Measurements from ENCODE around the gene CD93.

CD93 gene

DNA sequence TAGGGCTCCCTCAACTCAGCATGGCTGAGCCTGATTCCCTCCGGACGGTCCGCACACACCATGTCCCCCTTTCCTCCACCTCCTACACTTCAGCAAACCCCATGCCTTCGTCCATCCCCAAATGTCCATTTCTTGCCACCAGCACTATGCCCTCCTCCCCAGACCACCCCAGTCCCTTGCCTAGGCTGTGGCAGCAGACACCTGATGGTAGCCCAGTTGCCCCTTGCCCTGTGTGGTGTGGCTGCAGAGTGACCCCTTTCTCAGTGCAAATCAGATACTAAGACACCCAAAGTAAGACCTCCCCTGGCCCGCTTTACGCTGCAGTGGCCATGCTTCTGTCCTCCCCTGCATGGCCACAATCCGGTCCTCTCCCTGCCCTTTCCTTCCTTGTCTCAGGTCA is 34.1 kb upstream of the CD93 start:
- no peak for DNase-seq (ENCODE audit: low spot score)

DNA sequence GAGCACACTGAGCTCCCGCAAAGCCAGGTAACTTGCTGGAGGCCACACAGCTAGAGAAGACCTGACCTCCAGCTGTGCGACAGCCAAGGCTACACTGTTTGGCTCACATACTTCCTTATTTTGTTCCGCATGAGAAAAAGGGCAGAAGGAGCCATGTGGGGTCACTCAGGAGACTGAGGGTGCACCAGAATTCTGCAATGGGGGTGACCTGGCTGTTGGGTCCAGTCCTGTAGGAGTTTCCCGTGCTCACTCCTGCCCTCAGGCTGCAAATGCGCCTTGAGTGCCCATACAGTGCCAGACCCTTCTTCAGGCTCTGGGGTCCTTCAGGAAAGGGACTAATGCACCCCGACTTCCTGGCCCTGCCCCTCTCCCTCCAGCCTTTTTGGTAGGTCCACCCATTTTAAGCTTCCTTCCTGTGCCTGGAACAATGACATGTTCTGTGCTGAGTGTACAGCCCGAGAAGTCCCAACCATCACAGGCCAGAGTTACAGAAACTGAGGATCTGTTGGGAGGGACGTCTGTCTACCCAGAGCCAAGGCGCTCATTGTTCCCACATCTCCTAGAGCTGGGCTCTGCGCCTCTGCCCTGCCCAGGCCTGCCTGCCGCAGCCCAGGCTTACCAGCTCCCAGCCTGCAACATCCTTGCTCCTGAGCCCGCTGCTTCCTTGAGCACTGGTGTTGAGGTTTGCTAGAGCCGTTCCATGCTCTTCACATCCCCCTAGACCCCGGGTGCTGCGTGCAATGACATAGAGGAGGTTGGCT is 33.5 kb upstream of the CD93 start:
- DNase-seq (ENCODE audit: low spot score) = no peak

DNA sequence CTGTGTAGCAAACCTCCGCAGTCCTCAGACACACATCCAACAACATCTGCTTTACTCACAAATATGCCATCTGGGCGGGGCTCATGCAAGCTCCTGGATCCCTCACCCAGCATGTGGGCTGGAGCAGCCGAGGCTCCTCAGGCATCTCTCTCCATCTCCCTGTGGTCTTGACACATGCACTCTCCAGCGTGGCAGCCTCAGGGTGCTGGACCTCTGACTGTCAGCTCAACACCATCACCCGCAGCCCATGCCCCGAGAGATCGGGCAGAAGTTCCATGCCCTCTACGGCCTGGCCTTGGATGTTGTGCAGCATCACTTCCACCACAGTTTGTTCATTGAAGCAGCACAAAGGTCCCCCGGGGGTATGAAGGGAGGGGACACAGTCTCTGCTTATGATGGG is 32.6 kb upstream of the CD93 start:
- DNase-seq (ENCODE audit: low spot score) = no peak

DNA sequence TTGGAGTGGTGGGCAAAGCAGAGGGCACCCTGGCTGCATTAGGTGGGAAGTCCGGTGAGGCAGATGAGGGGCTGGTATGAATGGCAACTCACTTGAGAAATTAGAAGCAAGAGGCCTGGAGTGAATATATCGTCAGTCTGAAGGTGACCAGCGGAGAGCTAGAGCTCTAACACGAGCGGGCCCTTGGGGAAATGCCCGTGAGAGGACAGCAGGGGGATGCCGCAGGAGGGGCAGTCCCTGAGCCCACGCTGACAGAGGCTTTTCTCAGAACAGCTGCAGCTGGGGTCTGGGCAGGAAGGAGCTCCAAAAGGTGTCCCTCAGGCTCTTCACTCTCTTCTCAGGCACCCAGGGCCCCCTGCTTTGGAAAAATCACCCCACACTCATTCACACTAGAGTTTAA is 32.0 kb upstream of the CD93 start:
- no peak for DNase-seq (ENCODE audit: low spot score)

DNA sequence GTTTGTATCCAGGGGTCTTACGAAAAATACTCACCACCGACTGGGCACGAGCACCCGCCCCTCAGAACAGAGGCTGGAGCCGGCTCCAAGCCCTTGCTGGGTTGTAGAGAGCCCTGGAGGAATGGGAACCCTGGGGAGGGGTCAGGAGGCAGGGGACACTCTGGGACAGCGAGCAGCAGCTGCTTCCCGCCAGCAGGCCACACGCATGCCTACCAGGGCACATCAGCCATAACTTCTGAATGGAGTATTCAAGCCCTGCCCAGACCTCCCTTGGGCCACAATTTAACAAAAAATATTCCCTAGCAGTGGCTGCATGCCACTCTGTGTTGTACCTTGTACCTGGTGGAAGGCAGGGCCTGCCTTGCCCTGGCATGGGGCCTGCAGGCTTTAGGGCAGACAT is 31.6 kb upstream of the CD93 start:
- DNase-seq (ENCODE audit: low spot score) = no peak

DNA sequence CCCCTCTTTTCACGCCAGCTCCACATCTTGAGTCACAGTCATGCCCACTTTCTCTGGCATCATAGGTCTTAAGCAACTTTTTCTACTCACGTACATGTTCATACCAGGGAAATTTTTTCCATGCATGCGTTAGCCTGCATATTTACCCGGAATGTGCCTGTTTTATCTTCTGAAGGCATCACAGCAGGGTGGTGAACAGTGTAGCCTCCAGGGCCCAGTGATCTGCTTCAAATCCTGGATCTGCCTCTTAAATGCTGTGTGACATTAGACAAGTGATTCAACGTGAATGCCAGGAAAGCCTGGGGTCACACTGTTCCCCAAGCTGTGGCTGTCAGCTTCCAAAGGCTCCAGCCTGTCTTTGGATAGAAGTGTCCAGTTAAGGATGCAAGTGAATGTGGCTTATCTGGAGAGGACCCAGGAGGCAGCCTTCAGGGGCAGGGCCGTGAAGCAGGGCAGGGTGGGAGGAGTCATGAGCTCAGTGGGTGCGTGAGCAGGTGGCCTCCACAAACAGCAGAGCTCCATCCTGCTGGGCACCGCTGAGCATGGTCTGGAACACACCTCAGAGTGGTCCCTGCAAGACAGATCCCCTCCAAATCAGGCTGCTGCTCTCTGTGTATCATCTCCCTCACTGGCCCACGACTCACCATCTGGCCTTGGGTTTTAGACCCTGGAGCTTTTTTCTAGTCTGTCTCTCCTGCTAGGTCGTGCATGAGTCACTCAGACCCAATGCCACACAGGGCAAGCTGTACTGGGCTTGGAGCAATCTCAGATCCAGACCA is 30.4 kb upstream of the CD93 start:
- DNase-seq (ENCODE audit: low spot score) = peak; percentile 88

DNA sequence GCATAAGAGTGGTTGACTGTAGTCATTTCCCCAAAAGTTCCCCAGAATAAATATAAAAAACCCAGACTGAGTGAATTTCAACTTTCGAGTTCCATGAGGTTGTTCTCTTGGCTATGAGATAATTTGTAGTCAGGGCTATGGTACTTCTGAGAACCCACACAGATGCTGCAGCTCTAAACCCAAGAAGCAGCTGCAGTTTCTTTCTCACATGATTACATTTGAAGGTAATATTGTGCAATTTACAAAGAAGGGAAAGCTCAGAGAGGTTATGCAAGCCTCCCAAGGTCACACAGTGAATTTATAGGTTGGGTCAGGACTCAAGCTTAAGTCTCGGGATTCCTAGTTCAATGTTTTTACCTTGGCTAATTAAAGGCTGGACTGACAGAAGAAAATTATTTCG is 29.7 kb upstream of the CD93 start:
- DNase-seq (ENCODE audit: low spot score) = no peak

DNA sequence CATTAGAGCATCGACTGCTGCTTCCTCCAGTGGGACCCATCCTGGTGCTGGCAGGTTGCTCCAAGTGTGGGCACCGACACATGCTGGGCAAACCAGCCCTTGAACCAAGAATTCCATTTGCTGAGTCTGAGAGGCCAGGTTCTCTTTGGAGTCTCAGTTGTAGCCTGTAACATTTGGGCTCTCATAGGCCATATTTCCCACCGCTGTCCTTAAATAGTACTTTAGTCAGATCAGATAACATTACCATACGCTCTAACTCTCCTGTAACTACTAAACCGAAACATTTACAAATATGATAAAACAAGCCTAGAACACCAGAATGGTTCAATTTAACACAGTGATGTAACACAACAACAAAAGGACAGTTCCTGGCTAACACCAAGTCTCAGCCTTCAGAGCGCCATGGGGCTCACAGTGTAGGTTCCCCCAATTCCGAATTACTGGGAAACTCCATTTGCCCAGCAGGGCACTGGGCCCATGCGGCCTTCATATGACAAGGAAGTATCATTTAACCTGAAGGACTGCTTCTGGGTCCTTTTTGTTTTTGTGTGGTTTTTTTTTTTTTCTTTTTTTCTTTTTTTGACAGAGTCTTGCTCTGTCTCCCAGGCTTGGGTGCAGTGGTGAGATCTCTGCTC is 28.4 kb upstream of the CD93 start:
- no peak for DNase-seq (ENCODE audit: low spot score)

DNA sequence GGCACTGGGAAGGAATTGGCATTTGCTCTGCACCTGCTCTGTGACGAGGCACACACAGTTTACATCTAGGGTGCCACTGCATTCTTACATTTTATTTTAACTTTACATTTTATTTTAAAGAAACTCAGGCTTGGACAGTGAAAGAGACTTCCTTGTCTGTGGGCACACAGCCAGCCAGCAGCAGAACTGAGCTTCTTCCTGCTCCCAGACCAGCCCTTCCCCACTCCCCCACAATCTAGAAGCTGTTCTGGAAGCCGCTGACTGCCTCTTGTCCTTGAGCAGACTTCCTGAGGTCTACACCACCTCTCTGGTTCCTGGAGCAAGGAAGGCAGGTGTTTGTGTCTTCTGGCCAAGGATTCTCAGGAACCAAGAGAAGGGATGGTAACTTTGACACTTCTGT is 27.9 kb upstream of the CD93 start:
- DNase-seq (ENCODE audit: low spot score) = no peak

DNA sequence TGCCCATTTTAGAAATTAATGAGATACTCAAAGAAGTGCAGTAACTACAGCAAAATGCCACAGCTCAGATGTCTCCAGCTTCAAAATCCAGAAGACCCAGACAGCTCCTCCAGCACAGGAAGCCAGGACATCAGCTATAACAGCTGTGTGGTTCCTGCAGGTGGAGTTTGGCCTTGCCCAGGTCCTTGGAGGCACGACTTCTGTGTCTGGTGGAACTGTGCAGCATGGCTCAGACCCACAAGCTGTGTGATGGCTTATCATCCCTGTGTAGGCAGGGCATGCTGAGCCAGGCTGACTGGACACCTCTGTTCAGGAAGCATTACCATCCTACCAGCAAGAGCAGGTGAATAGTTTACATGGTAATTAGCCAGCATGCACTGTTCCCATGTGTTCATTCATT is 26.5 kb upstream of the CD93 start:
- no peak for DNase-seq (ENCODE audit: low spot score)

DNA sequence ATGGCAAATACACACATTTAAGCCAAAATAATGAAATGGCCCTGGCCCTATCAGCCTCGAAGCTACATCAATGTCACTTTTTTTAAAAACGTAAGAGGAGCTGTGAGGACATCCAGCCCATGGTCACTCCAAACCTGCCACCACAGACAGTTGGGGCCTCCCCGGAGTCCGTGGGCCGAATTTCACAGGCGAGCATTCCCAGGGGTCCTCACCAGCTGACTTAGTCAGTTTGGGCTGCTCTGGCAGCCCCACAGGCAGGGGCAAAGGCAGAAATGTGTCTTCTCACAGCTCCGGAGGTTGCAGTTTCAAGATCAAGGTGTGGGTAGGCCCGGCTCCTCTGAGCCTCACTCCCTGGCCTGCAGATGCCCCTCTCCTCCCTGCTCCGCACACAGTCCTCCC is 25.8 kb upstream of the CD93 start:
- no peak for DNase-seq (ENCODE audit: low spot score)

DNA sequence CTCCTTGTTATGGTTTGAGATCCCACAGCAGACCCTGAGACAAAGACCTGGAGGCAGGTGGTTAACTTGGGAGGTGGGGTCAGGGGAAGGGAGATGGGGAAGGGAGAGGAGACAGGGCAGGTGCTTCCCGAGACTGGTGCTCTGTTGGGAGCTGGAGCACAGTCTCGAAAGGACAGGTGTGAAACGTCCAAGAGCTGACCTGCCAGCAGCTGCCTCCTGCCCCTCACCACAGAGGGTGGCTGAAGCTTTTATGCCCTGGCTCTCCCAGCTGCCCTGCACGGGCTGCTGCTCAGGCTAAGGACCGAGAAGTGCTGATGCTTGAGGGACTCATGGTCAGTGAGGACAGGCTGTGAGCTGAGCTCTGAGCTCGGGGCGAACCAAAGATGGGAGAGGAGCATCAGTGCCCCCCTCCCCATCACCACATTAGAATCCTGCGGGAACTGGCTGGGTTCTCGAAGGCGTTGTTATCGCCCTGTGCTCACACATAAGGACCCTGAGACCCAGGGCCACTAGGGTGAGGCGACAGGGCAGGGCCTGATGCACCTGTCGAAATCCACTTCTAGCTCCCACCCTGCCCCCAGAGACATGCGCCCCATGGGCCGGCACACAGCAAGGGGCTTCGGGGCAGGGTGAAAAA is 25.3 kb upstream of the CD93 start:
- no peak for DNase-seq (ENCODE audit: low spot score)

DNA sequence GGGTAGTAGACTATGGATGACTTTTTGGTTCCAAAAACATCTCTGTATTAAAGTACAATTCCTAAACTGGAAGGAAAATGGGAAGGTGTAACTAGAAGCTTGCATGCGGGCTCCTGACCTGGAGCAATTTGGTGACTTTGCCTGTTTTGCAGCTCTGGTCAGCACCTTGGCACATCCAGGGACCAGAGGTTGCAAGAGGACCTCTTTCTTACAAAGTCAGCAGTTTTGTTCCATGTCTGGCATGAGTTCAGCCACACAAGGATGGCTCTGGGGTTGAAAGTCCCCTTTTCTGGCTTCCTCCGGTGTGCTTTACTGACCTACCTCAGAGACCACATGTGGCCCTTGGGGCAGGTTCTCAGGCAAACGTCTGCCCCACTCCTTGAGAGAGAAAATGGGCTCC is 22.7 kb upstream of the CD93 start:
- no peak for DNase-seq (ENCODE audit: low spot score)

DNA sequence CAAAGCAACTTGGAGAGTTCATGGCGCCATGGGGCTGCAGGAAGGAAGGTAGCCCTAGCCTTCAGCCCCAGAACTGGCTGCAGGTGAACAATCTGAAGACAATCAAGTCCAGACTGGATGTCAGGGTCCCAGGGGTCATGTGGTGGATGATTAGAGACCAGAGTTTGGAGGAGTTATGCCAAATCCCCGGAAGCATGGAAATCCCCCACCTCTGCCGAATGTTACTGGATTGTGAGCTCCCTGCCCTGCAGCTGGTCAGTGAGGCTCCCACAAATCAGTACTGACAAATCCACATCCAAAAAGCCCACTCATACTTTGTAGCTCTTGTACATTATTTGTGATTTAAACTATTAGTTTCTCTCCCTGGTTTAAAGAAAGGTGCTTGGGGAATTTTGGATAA is 21.3 kb upstream of the CD93 start:
- DNase-seq (ENCODE audit: low spot score) = no peak

DNA sequence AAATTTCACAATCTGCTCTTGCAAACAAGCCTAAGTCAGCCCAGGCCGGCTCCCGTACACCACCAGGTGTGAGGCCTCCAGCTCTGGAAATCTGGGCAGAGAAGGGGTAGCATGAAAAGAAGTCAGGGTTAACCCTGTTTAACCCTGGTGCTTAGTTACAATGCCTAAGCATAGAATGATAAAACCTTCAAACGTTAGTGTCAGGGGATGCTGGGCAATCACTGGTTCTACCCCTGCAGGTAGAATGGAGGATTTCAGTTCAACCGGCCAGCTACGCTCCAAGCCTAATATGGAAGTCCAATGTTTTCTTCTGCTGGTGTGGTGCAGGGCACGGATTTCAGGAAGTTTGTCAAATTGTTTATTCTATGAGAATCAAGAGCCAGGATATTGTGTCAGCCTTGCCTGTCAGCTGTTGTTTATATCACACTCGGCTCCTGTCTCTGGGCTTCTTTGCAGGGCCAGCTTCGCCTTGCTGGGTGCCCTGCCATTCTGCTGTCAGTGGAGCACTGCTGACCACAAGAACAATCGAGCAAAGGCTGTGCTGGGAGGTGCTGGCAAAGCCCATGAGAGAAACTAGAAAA is 20.2 kb upstream of the CD93 start:
- no peak for DNase-seq (ENCODE audit: low spot score)

DNA sequence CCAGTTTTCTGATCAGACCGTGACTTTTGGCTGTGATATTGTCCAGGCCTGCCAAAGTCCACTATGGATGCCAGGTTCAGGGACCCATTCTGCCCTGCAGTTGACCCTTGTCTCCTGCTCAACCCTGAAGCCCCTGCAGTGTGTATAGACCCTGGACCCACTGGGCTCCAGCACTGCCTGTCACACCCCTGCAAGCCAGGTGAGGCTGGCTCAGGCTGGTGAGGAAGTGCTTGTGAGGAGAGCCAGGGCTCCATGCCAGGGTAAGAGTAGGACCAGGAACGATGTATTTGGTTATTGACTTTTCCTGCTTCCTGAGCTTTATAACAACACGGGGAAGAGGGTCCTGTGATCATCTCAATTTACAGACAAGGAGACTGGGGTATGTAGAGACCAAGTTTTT is 19.1 kb upstream of the CD93 start:
- no peak for DNase-seq (ENCODE audit: low spot score)

DNA sequence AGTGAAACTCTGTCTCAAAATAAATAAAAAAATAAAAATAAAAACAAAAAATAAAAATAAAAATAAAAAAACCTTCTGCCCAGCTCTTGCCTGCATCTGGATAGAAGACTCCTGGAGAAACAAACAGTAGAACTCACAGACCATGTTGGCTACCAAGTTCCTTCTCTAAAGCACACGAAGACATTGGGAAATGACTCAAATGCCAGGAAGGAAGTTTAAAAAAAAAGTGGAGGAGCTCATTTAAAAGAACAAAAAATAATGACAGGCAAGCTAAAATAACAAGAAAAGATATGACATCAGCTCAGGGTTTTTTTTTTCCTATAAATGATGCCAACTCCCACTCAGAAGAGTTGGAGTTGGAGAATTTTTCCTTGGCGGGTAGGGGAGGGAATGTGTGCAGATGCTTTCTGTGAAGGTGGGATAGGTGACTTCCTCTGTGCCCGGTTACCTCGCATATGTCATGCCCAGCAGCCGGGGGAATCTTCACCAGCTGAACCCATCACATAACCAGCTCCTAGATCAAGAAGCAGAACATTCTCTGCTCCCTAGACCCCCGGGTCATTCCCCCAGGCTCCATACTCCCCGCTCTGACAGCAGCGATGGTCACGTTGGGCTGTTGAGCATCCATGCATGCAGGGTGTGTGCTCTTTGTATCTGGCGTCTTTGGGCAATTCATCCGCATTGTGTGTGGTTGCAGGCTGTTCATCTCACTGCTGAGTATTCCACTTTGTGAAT is 17.3 kb upstream of the CD93 start:
- no peak for DNase-seq (ENCODE audit: low spot score)

DNA sequence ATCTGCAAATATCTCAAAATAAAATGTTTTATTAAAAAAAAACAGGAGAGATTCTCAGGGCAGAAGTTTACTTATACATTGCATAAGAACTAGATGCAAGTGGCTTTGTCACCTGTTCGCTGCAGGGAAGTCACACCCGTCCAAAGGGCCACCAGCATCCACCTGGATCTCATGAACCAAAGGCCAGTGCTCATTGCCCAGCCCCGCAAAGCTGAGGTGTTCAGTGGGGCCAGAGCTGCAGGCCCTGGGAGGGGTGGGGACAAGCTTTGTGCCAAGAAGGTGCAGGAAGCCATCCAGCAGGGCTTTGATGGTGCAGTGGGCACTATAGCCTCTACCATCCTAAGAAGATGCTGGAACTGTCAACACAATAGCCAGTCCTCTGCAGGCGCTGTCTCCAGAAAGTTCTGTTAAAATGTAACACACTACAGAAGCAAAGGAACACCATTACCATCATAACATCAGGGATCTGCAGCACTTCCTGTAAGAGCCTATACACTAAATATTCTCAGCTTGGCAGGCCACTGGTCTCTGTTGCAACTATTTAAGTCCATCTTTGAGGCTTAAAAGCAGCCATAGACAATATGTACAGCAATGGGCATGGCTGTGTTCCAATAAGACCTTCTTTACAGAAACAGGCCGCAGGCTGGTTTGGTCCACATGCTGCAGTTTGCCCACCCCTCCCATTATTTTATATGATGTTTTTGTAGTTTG is 15.7 kb upstream of the CD93 start:
- DNase-seq (ENCODE audit: low spot score) = no peak

DNA sequence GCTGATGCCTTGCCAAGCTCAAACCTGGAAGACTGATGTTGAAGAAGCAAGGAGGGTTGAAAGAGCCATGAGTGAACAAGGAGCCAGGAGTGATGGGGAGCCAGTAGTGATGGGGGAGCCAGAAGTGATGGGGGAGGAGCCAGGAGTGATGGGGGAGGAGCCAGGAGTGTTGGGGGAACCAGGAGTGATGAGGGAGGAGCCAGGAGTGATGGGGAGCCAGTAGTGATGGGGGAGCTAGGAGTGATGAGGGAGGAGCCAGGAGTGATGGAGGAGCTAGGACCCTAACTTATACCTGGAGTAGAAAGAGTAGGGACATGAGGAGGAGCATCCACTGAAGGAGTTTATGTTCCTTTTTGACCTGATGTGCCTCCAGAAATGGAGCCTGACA is 14.6 kb upstream of the CD93 start:
- DNase-seq (ENCODE audit: low spot score) = no peak

DNA sequence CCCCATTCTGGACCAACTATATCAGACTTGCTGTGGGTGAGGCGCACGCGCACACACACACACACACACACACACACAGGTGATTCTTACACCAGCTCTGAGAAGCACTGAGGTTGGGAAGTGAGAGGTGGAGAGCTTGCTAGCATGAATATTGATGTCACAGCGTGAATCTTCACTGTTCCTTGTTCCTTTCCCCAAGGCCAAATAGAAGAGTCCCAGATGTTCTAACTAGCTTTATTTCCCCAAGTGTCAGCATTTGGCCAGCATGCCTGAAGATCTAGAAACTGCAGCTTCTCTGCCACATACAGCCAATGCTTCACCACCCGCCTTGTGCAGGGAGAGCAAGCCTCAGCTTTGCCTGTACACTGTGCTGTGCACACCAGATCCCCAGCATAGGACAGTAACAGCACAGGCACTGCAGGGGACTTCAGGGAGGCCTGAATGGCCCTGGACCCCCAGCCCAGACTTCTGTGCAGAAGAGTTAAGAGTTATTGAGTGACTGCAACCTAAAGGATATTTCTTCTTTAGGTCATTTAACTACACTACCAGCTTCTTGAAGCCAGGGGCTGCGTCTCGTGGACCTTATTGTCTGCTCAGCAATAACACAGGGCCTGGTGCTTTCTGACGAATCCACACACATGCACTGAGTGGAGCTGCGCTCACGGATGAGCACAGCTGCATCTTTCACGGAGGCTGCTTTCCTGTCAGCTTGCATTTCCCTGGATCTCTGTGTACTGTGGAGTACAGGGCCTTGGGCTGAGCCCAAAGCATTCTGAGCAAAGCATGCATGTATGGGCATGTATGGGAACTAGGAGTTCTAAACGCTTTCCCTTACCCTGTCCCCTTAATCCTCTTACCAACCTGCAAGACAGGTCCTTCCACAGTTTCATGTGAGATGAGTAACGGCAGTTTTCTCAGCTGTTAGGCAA is 13.9 kb upstream of the CD93 start:
- no peak for DNase-seq (ENCODE audit: low spot score)
